ENCODE data around the gene PLCH1.

The PLCH1 gene

GRCh38 chr3:155604967-155605366 is 139.9 kb downstream of the PLCH1 start:
- no peak for DNase-seq (ENCODE audit: low spot score)

- DNase-seq (ENCODE audit: low spot score) = no peak
Measured at GRCh38 chr3:155604126-155604525, 140.7 kb downstream of the PLCH1 start.

- no peak for DNase-seq (ENCODE audit: low spot score)
Measured at GRCh38 chr3:155603302-155603701, 141.6 kb downstream of the PLCH1 start.

- no peak for DNase-seq (ENCODE audit: low spot score)
Measured at GRCh38 chr3:155602307-155602706, 142.6 kb downstream of the PLCH1 start.

- no peak for DNase-seq (ENCODE audit: low spot score)
Measured at GRCh38 chr3:155598671-155599070, 146.2 kb downstream of the PLCH1 start.

- DNase-seq (ENCODE audit: low spot score) = no peak
Measured at GRCh38 chr3:155596615-155597014, 148.3 kb downstream of the PLCH1 start.

- no peak for DNase-seq (ENCODE audit: low spot score)
Measured at GRCh38 chr3:155595371-155595770, 149.5 kb downstream of the PLCH1 start.

GRCh38 chr3:155594526-155595187 is 150.2 kb downstream of the PLCH1 start:
- no peak for DNase-seq (ENCODE audit: low spot score)

- DNase-seq (ENCODE audit: low spot score) = no peak
Measured at GRCh38 chr3:155587581-155587980, 157.3 kb downstream of the PLCH1 start.

- DNase-seq (ENCODE audit: low spot score) = no peak
Measured at GRCh38 chr3:155585384-155585783, 159.5 kb downstream of the PLCH1 start.

- DNase-seq (ENCODE audit: low spot score) = no peak
Measured at GRCh38 chr3:155581579-155581978, 163.3 kb downstream of the PLCH1 start.

- no peak for DNase-seq (ENCODE audit: low spot score)
Measured at GRCh38 chr3:155572085-155572484, 172.8 kb downstream of the PLCH1 start.

- DNase-seq (ENCODE audit: low spot score) = no peak
Measured at GRCh38 chr3:155568295-155568694, 176.6 kb downstream of the PLCH1 start.

- peak; percentile 48 for DNase-seq (ENCODE audit: low spot score)
Measured at GRCh38 chr3:155560594-155560993, 184.3 kb downstream of the PLCH1 start.

GRCh38 chr3:155560135-155560534 is 184.7 kb downstream of the PLCH1 start:
- no peak for DNase-seq (ENCODE audit: low spot score)

GRCh38 chr3:155556531-155556930 is 188.3 kb downstream of the PLCH1 start:
- DNase-seq (ENCODE audit: low spot score) = no peak

- DNase-seq (ENCODE audit: low spot score) = no peak
Measured at GRCh38 chr3:155555479-155556060, 189.3 kb downstream of the PLCH1 start.

GRCh38 chr3:155554777-155555451 is 190.0 kb downstream of the PLCH1 start:
- DNase-seq (ENCODE audit: low spot score) = peak; percentile 14

GRCh38 chr3:155553780-155554179 is 191.1 kb downstream of the PLCH1 start:
- DNase-seq (ENCODE audit: low spot score) = no peak

- no peak for DNase-seq (ENCODE audit: low spot score)
Measured at GRCh38 chr3:155553326-155553725, 191.5 kb downstream of the PLCH1 start.

- no peak for DNase-seq (ENCODE audit: low spot score)
Measured at GRCh38 chr3:155550391-155550790, 194.5 kb downstream of the PLCH1 start.

- DNase-seq (ENCODE audit: low spot score) = no peak
Measured at GRCh38 chr3:155549087-155549486, 195.8 kb downstream of the PLCH1 start.

- no peak for DNase-seq (ENCODE audit: low spot score)
Measured at GRCh38 chr3:155548195-155548594, 196.7 kb downstream of the PLCH1 start.

GRCh38 chr3:155535098-155535497 is 209.8 kb downstream of the PLCH1 start:
- no peak for DNase-seq (ENCODE audit: low spot score)

Measured in LoVo (cell line).